HepG2 (cell line): ENCODE measurements around the gene DNAJC5. TPM values are rescaled to one million over a fixed set of nuclear protein-coding genes. Genes with fewer than 3 reads are reported as not detected.
A peak's percentile ranks its signal among the peaks of the same experiment; 100 is the strongest.

Experiments used
- BCL6 ChIP-seq: IDR thresholded peaks from 2 replicates; pipeline ENCODE4 v1.6.1; 2016; ENCODE audit warnings: missing genetic modification reagents, missing compliant biosample characterization
- DR1 ChIP-seq: sonication (generic); formaldehyde crosslinking; IDR thresholded peaks from 2 replicates; pipeline ENCODE4 v1.8.0; 2021; ENCODE audit warnings: mild to moderate bottlenecking, missing genetic modification reagents, inconsistent platforms
- MED1 ChIP-seq: sonication (generic); formaldehyde crosslinking; IDR thresholded peaks from 2 replicates; pipeline ENCODE4 v1.4.0; 2020; ENCODE audit warnings: missing genetic modification reagents
- MYC ChIP-seq: sonication (generic); formaldehyde crosslinking; IDR thresholded peaks from 2 replicates; pipeline ENCODE4 v1.9.0; 2021; ENCODE audit warnings: missing genetic modification reagents, borderline replicate concordance
- NCOA5 ChIP-seq: sonication (generic); formaldehyde crosslinking; IDR thresholded peaks from 2 replicates; pipeline ENCODE4 v1.4.0; 2020; ENCODE audit warnings: missing genetic modification reagents
- PAX8 ChIP-seq: sonication (generic); formaldehyde crosslinking; IDR thresholded peaks from 2 replicates; pipeline ENCODE4 v1.8.0; 2022; ENCODE audit warnings: mild to moderate bottlenecking, missing genetic modification reagents, borderline replicate concordance
- SPEN ChIP-seq: sonication (generic); formaldehyde crosslinking; IDR thresholded peaks from 2 replicates; pipeline ENCODE4 v1.5.1; 2020; ENCODE audit warnings: low read depth, mild to moderate bottlenecking, missing genetic modification reagents
- ZFX ChIP-seq: sonication (generic); formaldehyde crosslinking; IDR thresholded peaks from 2 replicates; pipeline ENCODE4 v1.4.0; 2020; ENCODE audit warnings: mild to moderate bottlenecking, low read depth, missing genetic modification reagents, moderate library complexity
- ZNF333 ChIP-seq: sonication (generic); formaldehyde crosslinking; IDR thresholded peaks from 2 replicates; pipeline ENCODE4 v1.4.0; 2020; ENCODE audit warnings: mild to moderate bottlenecking, missing genetic modification reagents, borderline replicate concordance
- ZNF543 ChIP-seq: sonication (generic); formaldehyde crosslinking; IDR thresholded peaks from 2 replicates; pipeline ENCODE4 v1.4.0; 2020; ENCODE audit warnings: mild to moderate bottlenecking, missing genetic modification reagents
- ZNF550 ChIP-seq: sonication (generic); formaldehyde crosslinking; IDR thresholded peaks from 2 replicates; pipeline ENCODE4 v1.4.0; 2020; ENCODE audit warnings: mild to moderate bottlenecking, missing genetic modification reagents, borderline replicate concordance
- ZNF564 ChIP-seq: sonication (generic); formaldehyde crosslinking; IDR thresholded peaks from 2 replicates; pipeline ENCODE4 v1.8.1; 2023; ENCODE audit warnings: mild to moderate bottlenecking, missing genetic modification reagents
- ZNF720 ChIP-seq: sonication (generic); formaldehyde crosslinking; IDR thresholded peaks from 2 replicates; pipeline ENCODE4 v1.4.0; 2020; ENCODE audit warnings: missing genetic modification reagents
- ZNF83 ChIP-seq: sonication (generic); formaldehyde crosslinking; IDR thresholded peaks from 2 replicates; pipeline ENCODE4 v1.4.0; 2020; ENCODE audit warnings: missing genetic modification reagents, mild to moderate bottlenecking, borderline replicate concordance
- ZSCAN30 ChIP-seq: sonication (generic); formaldehyde crosslinking; IDR thresholded peaks from 2 replicates; pipeline ENCODE4 v1.5.0; 2020; ENCODE audit warnings: mild to moderate bottlenecking, missing genetic modification reagents
- polyA plus RNA-seq, 8 experiments: library from polyadenylated mRNA; depleted of rRNA in 3 of 8; stranded (reverse) in 7 of 8; unstranded in 1 of 8; fragments of >200 nt; fragmentation: Illumina TruSeq in 4 of 8; extraction: Trizol in 4 of 8; gene quantifications; 2 replicates each; pipeline versions ENCODE4 v1.2.1 to v1.2.3, GENCODE V29; 2011 to 2016; ENCODE audit warnings: low read depth in 4 of 8, missing spikeins in 1 of 8, mixed read lengths in 1 of 8; ENCODE audit not compliant: insufficient read depth in 1 of 8
- total RNA-seq, 5 experiments: library from RNA; depleted of rRNA; stranded (reverse); fragments of >200 nt; fragmentation: Illumina TruSeq; extraction: Trizol; gene quantifications; 2 replicates each; pipeline ENCODE4 v1.2.3, GENCODE V29; 2016; ENCODE audit warnings: low read depth in 1 of 5
- TF ChIP-seq, protein P1 (sequence below): sonication (generic); formaldehyde crosslinking; IDR thresholded peaks from 2 replicates; pipeline ENCODE4 v1.4.0; 2020; ENCODE audit warnings: mild to moderate bottlenecking, missing genetic modification reagents
- TF ChIP-seq, protein P2 (sequence below): sonication (generic); formaldehyde crosslinking; IDR thresholded peaks from 2 replicates; pipeline ENCODE4 v1.5.0; 2020; ENCODE audit warnings: mild to moderate bottlenecking, missing genetic modification reagents
- TF ChIP-seq, protein P3 (sequence below): sonication (generic); formaldehyde crosslinking; IDR thresholded peaks from 2 replicates; pipeline ENCODE4 v1.4.0; 2020; ENCODE audit warnings: mild to moderate bottlenecking, low read depth, missing genetic modification reagents
- TF ChIP-seq, protein P4 (sequence below): sonication (generic); formaldehyde crosslinking; IDR thresholded peaks from 2 replicates; pipeline ENCODE4 v1.5.0; 2020; ENCODE audit warnings: missing genetic modification reagents, mild to moderate bottlenecking, borderline replicate concordance
- TF ChIP-seq, protein P5 (sequence below): conservative IDR thresholded peaks from 2 replicates; pipeline ENCODE4 v1.6.1; 2018; ENCODE audit warnings: missing genetic modification reagents
- TF ChIP-seq, protein P6 (sequence below): sonication (generic); formaldehyde crosslinking; IDR thresholded peaks from 2 replicates; pipeline ENCODE4 v1.8.0; 2023; ENCODE audit warnings: mild to moderate bottlenecking, missing genetic modification reagents

DNAJC5 gene
- total and polyA plus RNA-seq, 2 of the 13 experiments (the other 11 are each of a cell fraction or from before 2014, with no cell fraction given) = 42.8 to 64.5 TPM

DNA sequence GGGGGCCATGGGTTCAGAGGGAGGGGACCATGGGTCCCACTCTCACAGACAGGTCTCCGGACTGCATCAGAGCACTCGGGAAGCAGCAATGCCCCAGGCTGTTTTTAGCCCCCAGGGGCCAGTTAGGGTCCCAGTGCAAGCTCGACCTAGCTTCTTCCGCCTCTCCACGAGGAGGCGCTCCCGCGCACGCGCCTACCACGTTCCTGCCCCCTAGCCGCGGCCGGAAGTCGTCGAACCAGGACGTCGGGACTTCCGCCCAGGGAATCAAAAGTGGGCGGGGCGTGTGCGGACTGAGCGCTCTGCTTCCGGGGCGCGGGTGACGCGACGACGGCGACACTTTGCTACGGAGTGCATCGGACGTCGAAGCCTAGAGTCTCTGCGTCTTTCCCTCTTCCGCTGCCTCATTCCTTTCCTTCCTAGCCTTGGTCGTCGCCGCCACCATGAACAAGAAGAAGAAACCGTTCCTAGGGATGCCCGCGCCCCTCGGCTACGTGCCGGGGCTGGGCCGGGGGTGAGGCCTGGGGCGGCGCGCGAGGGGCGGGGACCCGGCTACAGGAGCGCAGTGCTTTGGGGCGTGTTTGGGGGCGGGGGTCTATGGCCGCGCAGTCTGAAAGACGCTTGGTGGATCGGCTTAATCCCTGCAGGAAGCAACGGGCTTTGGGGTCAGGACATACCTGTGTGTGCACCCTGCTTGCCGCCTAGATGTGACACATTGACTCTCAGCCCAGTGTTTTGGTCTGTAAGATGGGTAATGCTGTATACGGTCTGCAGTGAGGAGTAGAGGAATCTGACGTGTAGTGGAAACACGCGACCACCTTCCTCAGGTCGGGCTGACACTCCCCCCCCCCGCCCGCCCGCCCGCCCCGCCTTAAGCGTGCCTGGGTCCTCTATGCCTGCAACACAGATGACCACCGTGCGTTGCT lies 86.1 kb downstream of the DNAJC5 start, which contains the start of gene PRPF6 (continued):
- TF ChIP-seq ZNF543 (peak; percentile 97), ZNF564 (CRISPR knock-in tag) (0 out of 2 replicates have a peak, but pooled peaks have one; percentile 82), MED1 (CRISPR knock-in tag) (peak; percentile 93), PAX8 (CRISPR knock-in tag) (no peak; the same call in 1 of the 2 replicates), ZSCAN30 (CRISPR knock-in tag) (peak; percentile 53; the same call in 1 of the 2 replicates), NCOA5 (CRISPR knock-in tag) (no peak), ZNF83 (CRISPR knock-in tag) (peak; percentile 91; the same call in 1 of the 2 replicates), SPEN (peak; percentile 99), ZNF550 (no peak), BCL6 (CRISPR knock-in tag) (peak; percentile 74), DR1 (CRISPR knock-in tag) (peak; percentile 89), MYC (CRISPR knock-in tag) (peak; percentile 100), ZNF333 (peak; percentile 98), ZFX (CRISPR knock-in tag) (peak; percentile 99), ZNF720 (CRISPR knock-in tag) (peak; percentile 84; the same call in 1 of the 2 replicates)
- TF ChIP-seq, protein P1, sequence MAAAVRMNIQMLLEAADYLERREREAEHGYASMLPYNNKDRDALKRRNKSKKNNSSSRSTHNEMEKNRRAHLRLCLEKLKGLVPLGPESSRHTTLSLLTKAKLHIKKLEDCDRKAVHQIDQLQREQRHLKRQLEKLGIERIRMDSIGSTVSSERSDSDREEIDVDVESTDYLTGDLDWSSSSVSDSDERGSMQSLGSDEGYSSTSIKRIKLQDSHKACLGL (CRISPR knock-in tag) = peak; percentile 88
- TF ChIP-seq, protein P2, sequence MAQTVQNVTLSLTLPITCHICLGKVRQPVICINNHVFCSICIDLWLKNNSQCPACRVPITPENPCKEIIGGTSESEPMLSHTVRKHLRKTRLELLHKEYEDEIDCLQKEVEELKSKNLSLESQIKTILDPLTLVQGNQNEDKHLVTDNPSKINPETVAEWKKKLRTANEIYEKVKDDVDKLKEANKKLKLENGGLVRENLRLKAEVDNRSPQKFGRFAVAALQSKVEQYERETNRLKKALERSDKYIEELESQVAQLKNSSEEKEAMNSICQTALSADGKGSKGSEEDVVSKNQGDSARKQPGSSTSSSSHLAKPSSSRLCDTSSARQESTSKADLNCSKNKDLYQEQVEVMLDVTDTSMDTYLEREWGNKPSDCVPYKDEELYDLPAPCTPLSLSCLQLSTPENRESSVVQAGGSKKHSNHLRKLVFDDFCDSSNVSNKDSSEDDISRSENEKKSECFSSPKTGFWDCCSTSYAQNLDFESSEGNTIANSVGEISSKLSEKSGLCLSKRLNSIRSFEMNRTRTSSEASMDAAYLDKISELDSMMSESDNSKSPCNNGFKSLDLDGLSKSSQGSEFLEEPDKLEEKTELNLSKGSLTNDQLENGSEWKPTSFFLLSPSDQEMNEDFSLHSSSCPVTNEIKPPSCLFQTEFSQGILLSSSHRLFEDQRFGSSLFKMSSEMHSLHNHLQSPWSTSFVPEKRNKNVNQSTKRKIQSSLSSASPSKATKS (CRISPR knock-in tag) = no peak
- TF ChIP-seq, protein P3, sequence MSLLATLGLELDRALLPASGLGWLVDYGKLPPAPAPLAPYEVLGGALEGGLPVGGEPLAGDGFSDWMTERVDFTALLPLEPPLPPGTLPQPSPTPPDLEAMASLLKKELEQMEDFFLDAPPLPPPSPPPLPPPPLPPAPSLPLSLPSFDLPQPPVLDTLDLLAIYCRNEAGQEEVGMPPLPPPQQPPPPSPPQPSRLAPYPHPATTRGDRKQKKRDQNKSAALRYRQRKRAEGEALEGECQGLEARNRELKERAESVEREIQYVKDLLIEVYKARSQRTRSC (CRISPR knock-in tag) = no peak; the same call in 1 of the 2 replicates
- TF ChIP-seq, protein P4, sequence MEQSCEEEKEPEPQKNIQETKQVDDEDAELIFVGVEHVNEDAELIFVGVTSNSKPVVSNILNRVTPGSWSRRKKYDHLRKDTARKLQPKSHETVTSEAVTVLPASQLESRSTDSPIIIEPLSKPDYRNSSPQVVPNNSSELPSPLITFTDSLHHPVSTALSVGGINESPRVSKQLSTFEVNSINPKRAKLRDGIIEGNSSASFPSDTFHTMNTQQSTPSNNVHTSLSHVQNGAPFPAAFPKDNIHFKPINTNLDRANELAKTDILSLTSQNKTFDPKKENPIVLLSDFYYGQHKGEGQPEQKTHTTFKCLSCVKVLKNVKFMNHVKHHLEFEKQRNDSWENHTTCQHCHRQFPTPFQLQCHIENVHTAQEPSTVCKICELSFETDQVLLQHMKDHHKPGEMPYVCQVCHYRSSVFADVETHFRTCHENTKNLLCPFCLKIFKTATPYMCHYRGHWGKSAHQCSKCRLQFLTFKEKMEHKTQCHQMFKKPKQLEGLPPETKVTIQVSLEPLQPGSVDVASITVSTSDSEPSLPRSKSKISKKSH (CRISPR knock-in tag) = peak; percentile 87
- TF ChIP-seq, protein P5, sequence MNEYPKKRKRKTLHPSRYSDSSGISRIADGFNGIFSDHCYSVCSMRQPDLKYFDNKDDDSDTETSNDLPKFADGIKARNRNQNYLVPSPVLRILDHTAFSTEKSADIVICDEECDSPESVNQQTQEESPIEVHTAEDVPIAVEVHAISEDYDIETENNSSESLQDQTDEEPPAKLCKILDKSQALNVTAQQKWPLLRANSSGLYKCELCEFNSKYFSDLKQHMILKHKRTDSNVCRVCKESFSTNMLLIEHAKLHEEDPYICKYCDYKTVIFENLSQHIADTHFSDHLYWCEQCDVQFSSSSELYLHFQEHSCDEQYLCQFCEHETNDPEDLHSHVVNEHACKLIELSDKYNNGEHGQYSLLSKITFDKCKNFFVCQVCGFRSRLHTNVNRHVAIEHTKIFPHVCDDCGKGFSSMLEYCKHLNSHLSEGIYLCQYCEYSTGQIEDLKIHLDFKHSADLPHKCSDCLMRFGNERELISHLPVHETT (CRISPR knock-in tag) = peak; percentile 98
- TF ChIP-seq, protein P6, sequence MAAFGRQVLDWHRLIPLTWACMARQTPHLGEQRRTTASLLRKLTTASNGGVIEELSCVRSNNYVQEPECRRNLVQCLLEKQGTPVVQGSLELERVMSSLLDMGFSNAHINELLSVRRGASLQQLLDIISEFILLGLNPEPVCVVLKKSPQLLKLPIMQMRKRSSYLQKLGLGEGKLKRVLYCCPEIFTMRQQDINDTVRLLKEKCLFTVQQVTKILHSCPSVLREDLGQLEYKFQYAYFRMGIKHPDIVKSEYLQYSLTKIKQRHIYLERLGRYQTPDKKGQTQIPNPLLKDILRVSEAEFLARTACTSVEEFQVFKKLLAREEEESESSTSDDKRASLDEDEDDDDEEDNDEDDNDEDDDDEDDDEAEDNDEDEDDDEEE = peak; percentile 97; the same call in 1 of the 2 replicates
